Mucosa of gallbladder (tissue), 1 donor: Measurements from ENCODE around the gene C1QB. TPM values are rescaled to one million over a fixed set of nuclear protein-coding genes. Genes with fewer than 3 reads are reported as not detected.
A peak's percentile ranks its signal among the peaks of the same experiment; 100 is the strongest.
"Not testable (repeated sequence)": the region's sequence is repeated elsewhere in the genome, so short reads cannot be mapped to it uniquely, and the experiment has no call there.

ENCODE experiments used
- DNase-seq: peaks from one replicate; pipeline ENCODE4 v3.0.0-alpha.2; 2020; ENCODE audit warnings: low spot score
- total RNA-seq: library from RNA; stranded (reverse); gene quantifications from one replicate; pipeline ENCODE4 v1.2.1, GENCODE V29; 2021
- donor health status: DM: no; HTN: no; CAD: no.

The C1QB gene
- total RNA-seq, 1 donor from 2014 or later = 190 TPM

DNA sequence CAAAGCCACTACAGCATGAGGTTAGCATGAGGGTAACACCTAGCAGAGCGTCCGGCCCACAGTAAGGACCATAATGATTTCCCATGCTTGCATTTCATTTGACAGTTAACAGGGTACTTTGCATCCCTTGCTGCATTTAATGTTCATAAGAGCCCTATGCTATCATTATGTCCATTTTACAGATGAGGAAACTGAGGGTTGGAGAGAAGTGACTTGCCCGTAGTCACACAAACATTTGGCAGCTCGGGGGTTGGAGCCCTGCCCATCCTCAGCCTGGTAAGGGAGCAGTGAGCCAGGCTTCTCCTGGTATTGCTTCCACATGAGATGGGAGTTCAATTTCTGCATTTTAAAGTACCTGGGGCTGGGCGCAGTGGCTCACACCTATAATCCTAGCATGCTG, 41.1 kb downstream of the C1QB start:
- DNase-seq = no peak

DNA sequence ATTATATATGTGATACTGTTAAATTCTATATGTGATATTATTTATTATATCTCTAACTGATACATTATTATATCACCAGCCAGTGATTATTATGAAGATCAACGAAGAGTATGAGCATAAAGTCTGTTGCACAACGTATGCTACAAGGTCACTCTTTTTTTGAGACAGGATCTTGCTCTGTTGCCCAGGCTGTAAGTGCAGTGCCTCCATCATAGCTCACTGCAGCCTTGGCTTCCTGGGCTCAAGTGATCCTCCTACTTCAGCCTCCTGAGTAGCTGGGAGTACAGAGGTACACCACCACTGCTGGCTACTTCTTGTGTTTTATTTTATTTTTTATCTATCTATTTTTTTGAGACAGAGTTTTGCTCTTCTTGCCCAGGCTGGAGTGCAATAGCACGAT, 43.6 kb downstream of the C1QB start:
- no peak for DNase-seq

DNA sequence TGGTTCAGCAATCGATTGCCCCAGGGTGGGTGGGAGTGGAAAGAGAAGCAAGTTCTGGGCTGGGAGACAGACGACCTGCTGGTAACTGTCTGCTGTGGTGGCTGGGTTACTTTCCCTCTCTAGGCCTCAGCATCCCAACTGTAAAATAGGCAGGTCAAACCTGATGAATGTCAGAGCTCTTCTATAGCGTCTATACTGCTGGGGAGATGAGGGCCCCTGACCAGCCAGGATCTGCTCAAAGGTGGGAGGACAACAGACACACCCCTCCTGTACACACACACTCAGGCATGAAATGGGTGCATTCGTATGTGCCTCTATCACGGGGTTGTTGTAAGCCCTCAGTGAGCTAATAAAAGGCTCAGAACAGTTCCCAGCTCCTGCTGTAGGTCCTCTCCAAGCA, 44.9 kb downstream of the C1QB start:
- no peak for DNase-seq

DNA sequence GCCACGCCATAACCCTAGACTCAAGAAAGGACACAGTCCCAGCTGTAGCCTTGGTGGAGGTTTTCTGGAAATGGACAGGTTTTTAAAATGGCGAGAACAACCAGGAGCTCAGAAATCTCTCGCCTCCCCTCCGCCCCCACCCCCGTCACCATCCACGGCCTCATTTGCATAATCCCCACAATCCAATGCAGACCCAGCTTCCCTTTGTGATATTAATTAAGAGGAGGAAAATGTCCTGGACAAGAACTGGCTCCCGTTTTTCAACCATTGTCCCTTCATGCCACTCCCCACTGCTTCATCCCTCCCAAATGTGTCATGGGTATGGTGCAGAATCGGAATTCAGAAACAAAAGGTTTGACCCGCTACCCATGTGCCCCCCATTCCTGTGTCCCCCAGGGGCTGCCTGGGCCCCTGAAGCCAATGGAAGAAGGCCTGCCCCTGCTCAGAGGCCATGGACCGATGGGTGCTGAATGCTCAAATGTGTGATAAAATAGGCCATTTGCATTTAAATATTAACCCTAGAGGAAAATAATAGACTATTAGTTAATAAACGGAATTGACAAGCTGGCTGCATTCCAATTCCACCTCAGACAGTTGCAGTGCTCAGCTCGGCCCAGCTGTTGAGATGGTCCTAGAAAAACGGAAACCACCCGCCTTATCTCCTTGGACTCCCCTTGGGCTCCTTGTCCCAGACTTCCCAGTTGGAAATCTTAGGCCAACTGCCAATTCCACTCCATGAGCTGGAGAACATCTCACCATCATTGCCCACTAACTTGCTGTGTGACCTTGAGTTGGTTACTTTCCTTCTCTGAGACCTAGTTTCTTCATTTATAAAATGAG, 46.9 kb downstream of the C1QB start:
- no peak for DNase-seq

DNA sequence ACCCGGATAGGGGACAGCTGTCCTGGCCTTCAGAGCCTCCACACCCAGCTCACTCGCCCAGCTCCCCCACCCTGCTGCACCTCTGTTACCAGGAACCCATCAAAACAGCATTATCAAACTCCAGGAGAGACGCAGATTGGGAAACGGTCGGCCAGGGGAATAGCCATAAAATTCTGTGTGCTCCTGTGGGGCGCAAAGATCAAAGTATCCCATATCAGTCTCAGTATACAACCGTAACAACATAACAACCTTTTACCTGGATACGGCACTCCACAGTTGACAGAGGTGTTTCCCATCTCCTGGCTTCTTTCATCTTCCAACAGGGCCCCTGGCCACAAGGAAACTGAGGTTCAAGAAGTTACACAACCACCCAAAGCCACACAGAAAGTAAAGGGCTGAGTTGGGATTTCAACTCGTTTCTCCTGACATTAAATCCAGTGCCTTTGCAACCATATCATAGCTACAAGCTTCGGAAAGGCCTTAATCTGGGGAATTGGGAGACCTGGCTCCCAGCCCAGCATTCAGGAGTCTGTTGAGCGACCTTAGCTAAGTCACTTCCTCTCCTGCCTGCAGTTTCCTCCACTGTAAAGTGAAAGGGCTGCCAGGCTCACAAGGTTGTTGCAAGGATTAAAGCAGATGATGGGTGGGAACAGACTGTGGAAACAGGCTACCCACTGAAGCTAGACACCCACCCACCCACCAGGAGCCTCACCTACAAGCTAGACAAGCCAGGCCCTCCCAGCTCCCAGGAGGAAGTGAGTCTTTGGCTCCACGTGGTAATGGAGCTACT, 49.5 kb downstream of the C1QB start:
- DNase-seq = no peak

DNA sequence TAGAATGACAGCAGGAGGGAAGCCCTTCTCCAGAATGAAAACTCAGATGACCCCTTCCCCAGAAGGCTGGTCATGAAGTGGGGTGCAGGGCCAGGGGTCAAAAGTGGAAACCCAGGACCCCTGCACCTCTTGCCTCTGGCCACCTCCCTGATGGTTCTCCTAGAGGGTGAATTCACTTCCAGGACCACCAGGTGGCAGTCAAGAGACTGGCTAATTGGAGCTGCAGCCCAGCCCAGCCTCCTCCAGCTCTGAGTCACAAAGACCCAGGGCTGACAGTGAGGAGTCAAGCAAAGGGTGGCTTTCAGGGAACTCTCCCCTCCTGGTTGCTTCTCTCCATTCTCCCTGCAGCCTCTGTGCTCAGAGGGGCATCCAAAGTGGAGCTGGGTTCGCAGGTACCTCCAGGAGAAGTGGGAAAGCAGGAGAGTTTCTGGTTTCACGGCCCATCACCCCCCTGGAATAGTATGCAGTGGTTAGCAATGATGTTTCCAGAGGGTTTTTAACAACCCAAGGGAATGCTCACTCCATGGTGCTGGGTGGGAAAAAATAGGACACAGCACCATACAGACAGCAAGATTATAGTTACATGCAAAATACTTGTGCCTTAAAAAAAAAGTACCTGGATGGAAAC, 51.5 kb downstream of the C1QB start:
- peak; percentile 88 for DNase-seq

DNA sequence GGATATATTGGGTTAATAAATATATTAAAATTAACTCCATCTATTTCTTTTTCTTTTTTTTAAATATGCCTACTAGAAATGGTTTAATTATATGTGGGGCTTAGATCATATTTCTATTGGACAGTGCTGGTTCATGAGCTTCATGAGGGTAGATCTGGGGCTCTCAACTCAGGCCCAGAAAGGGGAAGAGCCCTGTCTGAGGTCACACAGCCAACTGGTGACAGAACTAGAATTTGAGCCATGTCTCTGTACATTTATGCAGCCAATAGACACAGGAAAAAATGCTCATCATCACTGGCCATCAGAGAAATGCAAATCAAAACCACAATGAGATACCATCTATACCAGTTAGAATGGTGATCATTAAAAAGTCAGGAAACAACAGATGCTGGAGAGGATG, 52.5 kb downstream of the C1QB start:
- DNase-seq = no peak

DNA sequence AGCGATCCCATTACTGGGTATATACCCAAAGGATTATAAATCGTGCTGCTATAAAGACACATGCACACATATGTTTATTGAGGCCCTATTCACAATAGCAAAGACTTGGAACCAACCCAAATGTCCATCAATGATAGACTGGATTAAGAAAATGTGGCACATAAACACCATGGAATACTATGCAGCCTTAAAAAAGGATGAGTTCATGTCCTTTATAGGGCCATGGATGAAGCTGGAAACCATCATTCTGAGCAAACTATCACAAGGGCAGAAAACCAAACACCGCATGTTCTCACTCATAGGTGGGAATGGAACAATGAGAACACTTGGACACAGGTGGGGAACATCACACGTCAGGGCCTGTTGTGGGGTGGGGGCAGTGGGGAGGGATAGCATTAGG, 53.1 kb downstream of the C1QB start:
- DNase-seq = not testable (repeated sequence)

DNA sequence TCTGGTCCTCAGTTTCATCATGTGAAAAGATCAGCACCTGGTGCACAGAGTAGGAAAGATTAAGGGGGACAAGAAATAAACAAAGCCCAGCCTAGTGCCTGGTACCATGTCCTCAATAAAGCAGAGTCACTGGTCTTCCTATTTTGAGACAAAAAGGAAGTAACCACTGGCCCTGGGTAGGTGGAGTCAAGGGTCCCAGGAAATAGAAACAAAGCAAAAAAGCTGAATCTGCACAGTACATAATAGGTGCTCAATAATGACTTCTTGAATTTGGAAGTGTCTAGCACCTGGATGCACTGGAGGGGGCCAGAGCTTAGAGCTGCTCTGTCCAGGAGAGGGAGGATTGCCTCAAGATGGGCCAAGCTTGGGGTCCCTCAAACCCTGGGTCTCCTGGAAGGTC, 55.7 kb downstream of the C1QB start:
- no peak for DNase-seq

DNA sequence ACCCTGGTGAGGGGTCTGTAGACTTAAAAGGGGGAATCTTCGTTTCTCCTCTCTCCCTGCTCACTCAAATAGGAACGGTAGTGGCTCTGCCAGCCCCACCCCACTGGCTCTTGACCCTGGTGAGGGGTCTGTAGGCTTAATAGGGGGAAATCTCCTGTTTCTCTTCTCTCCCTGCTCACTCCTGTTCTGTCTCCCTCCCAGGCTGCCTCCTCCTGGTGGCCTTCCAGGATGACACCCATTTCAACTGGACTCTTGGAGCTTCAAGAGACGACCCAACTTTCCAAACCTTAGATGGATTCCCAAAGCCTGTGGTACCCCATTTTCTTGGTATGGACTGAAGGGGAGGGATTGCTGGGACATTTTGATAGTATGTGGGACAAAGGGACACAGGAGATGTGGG, 56.2 kb downstream of the C1QB start:
- DNase-seq = no peak

DNA sequence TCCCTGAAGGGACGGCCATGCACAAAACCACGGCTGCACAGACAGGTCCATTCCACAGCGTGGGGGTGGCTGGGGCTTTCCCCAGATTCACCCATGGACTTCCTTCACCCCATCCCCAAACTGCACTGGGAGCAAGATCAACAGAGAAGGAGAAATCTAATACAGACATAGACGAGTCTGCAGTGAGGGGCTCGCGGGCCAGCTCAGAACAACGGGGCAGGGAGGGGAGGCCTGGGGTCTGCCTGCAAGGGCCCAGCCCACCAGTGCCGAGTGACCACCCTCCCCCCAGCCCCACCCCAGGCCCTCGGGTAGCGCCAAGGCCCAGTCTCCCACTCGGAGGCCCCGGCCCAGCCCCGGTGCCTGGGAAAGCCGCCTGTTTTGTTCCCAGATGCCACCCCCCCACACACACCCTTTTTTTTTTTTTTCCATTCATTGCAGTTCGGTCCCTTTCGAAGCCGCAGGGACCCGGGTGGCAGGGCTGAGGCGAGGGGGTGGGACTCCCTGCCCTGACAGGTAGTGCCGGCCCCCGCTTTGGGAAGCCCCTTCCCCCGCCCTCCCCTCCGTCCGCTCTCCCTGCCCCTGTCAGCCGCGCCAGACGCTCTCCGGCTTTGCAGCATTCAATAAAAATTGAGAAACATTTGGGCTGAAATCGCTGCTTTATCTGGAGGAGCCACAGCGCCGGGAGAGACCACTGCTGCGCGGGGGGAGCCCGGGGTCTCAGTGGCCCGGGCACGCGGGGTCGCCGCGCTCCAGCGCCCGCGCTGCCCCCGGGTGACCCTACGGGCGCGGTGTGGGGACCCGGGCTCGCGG, 57.1 kb downstream of the C1QB start:
- DNase-seq = peak; percentile 28

DNA sequence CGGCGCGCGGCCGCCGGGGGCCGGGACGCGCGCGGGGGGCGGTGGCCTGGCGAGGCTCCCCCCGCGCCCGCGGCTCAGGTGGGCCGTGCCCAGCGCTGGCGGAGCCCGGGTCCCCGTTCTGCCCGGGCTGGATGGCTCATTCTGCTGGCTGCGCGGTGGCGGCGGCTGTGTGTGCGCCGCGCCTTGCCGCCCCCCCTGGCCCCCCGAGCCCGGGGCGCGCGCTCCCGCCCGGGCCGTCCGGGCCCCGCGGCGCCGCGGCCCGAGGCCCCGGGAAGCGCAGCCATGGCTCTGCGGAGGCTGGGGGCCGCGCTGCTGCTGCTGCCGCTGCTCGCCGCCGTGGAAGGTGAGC, 57.6 kb downstream of the C1QB start, which contains the start of gene EPHB2:
Gene EPHB2 (plus strand): TSS at position 139 of the 349 bp plus-strand sequence. CDS start 144 bp downstream, at position 283.
- no peak for DNase-seq

DNA sequence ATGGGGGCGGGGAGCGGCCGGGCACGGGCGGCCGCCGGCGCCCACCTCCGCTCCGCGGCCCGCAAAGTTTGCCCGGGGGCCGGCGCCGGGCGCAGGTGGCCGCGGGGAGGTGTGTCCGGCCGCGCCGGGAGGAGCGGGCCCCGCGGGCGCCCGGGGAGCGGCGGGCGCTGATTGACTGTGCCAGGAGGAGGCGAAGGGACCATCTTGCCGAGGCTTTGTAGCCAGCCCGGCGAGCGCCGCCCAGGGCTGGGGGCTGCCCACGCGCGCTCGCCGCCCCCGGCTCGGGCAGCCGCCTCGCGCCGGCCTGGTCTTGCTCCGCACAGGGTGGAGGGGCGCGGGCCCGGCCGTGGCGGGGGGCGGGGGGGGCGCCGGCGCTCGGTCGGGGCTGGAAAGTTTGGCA, 58.0 kb downstream of the C1QB start:
- no peak for DNase-seq

Other genes with a start within 250 kb of the C1QB start
- gene ZBTB40, start 201.4 kb upstream of the C1QB start, total RNA-seq = 32.1 TPM
- gene EPHA8, start 89.7 kb upstream of the C1QB start, total RNA-seq = not detected
- 164 TPM for gene C1QA, start 16.6 kb upstream of the C1QB start, total RNA-seq
- 217 TPM for gene C1QC, start 9.6 kb upstream of the C1QB start, total RNA-seq
- gene EPHB2, start 57.6 kb downstream of the C1QB start, total RNA-seq = 3.7 TPM